Large intestine (tissue), 3 donors: ENCODE results near the gene ZNF593. TPM values are rescaled to one million over a fixed set of nuclear protein-coding genes. Genes with fewer than 3 reads are reported as not detected.

Experiments used
- DNase-seq, 2 donors: peaks; one replicate each; pipeline versions ENCODE4 v3.0.0 to v3.0.0-alpha.2; 2013
- H3K27ac ChIP-seq: one replicate; pipeline ENCODE4 v1.5.1; 2013; ENCODE audit warnings: low read length
- H3K27me3 ChIP-seq: 2 replicates; pipeline ENCODE4 v1.6.1; 2013; ENCODE audit warnings: low read length; ENCODE audit not compliant: control insufficient read depth, insufficient read depth
- H3K36me3 ChIP-seq: 2 replicates; pipeline ENCODE4 v1.6.1; 2013; ENCODE audit warnings: low read length; ENCODE audit not compliant: control insufficient read depth, insufficient read depth
- H3K4me1 ChIP-seq: one replicate; pipeline ENCODE4 v1.6.1; 2013; ENCODE audit warnings: low read length; ENCODE audit not compliant: control insufficient read depth, insufficient read depth
- H3K4me3 ChIP-seq: one replicate; pipeline ENCODE4 v1.5.1; 2013; ENCODE audit warnings: low read length
- H3K9me3 ChIP-seq: one replicate; pipeline ENCODE4 v1.6.1; 2013; ENCODE audit warnings: mild to moderate bottlenecking, low read depth, low read length, moderate library complexity; ENCODE audit not compliant: control insufficient read depth
- WGBS: methylation state at CpG from one replicate; pipeline ENCODE4 v1.1.5; 2013; ENCODE audit warnings: low lambda C conversion rate; ENCODE audit not compliant: insufficient coverage; 5-methylcytosine and 5-hydroxymethylcytosine counted together
- polyA plus RNA-seq: library from polyadenylated mRNA; unstranded; fragments of 120-200 nt; gene quantifications from one replicate; pipeline ENCODE4 v1.2.1, GENCODE V29; 2013

ZNF593 gene
- polyA plus RNA-seq, 1 donor = 30.4 TPM

DNA sequence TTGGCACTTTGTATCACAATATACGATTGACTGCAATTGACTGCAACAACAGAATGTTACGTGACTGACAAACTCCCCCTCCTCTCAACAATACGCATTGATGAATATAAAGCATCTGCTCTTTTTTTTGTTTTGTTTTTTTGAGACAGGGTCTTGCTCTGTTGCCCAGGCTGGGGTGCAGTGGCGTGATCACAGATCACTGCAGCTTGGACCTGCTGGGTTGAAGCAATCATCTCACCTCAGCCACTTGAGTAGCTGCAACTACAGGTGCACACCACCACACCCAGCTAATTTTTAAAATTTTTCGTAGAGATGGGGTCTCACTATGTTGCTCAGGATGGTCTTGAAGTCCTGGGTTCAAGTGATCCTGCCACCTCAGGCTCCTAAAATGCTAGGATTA lies 43.0 kb downstream of the ZNF593 start:
- DNase-seq = no peak
- Histone ChIP-seq H3K4me1 (no peaks in the 10 kb centered on the region), H3K36me3 (no peaks in the 10 kb centered on the region), H3K4me3 (no peak overlapping the region), H3K27ac (no peak overlapping the region), H3K9me3 (no peaks in the 10 kb centered on the region), H3K27me3 (no peaks in the 10 kb centered on the region)
- WGBS = 100% methylated on average over 1 of the region's 5 CpGs

DNA sequence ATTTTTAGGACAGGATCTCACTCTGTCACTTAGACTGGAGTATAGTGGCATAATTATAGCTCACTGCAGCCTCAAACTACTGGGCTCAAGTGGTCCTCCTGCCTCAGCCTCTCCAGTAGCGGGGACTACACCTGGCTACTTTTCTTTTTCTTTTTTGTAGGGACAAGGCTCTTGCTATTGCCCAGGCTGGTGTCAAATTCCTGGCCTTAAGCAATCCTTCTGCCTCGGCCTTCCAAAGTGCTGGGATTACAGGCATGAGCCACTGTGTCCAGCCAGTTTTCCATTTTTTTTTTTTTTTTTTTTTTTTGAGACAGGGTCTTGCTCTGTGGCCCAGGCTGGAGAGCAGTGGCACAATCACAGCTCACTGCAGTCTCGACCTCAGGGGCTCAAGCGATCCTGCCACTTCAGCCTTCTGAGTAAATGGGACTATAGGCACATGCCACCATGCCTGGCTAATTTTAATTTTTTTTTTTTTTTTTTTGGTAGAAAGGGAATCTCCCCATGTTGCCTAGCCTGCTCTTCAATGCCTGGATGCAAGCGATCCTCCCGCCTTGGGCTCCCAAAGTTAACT lies 43.7 kb downstream of the ZNF593 start:
- WGBS = 20% methylated on average over 1 of the region's 6 CpGs

DNA sequence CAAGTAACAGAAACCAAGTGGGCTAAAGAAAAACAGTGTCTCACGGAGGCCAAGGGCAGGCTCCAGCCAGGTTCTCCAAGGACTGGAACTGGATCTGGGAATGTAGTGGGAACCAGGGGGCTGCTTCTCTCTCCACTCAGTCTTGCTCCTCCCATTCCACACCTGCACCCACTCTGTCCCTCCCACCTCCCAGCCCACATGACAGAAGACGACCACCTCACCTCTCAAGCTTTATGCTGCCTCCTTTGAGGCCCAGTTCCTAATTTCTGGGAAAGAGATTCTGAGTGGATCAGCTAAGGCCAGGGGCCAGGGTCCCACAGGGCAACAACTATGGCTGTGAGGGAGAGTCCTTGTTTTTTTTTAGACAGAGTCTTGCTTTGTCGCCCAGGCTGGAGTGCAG lies 45.5 kb downstream of the ZNF593 start:
- Histone ChIP-seq H3K4me1 (no peaks in the 10 kb centered on the region), H3K27ac (no peak overlapping the region), H3K4me3 (no peak overlapping the region), H3K36me3 (no peaks in the 10 kb centered on the region), H3K9me3 (no peaks in the 10 kb centered on the region), H3K27me3 (no peaks in the 10 kb centered on the region)
- no peak for DNase-seq
- WGBS = no CpG with 5 or more reads among the region's 3 CpGs

More for the DNA sequence above, 43.7 kb downstream of the ZNF593 start:
- no peak overlapping the region for H3K4me3 ChIP-seq
- H3K9me3 ChIP-seq = no peaks in the 10 kb centered on the region
- no peaks in the 10 kb centered on the region for H3K27me3 ChIP-seq
- H3K27ac ChIP-seq = no peak overlapping the region
- H3K36me3 ChIP-seq = no peaks in the 10 kb centered on the region
- no peak for DNase-seq
- H3K4me1 ChIP-seq = no peaks in the 10 kb centered on the region

DNA sequence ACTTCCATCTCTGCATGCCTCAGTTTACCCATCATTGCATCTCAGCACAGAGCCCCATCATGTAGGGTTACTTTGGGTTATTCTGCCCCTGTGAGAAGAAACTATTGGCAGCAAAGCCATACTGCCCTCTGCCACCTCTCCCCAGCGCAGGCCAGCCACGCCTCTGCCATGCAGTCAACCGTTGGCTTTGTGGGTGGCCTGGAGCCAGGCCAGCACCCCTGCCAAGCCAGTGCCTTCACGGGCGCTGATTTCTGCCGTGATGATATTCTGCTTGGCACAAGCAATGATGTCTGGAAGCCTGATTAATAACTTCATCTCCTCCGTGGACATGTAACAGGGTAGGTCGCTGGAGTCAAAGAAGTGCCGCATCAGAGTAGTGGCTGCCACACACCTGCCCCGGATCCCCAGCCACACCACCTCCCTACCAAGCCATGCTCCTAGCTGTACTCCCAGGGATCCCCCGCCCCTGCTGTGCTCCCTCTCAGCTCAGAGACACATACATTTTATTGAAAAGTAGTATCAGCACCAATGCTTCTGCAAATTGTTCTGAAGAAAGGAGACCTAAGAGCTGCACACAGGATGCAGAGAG lies 49.3 kb downstream of the ZNF593 start:
- H3K9me3 ChIP-seq = no peaks in the 10 kb centered on the region
- H3K36me3 ChIP-seq = no peaks in the 10 kb centered on the region
- peaks cover 2% of the 10 kb centered on the region for H3K27me3 ChIP-seq
- no peak overlapping the region for H3K27ac ChIP-seq
- no peaks in the 10 kb centered on the region for H3K4me1 ChIP-seq
- no peak for DNase-seq
- no CpG with 5 or more reads among the region's 11 CpGs for WGBS
- no peak overlapping the region for H3K4me3 ChIP-seq

Other genes with a start within 250 kb of the ZNF593 start
- 20.7 TPM for gene PAFAH2, start 171.8 kb upstream of the ZNF593 start, polyA plus RNA-seq
- 0.82 TPM for gene EXTL1, start 148.1 kb upstream of the ZNF593 start, polyA plus RNA-seq
- 24.9 TPM for gene SLC30A2, start 123.8 kb upstream of the ZNF593 start, polyA plus RNA-seq
- 6.4 TPM for gene TRIM63, start 102.3 kb upstream of the ZNF593 start, polyA plus RNA-seq
- gene PDIK1L, start 58.1 kb upstream of the ZNF593 start, polyA plus RNA-seq = 12.7 TPM
- gene FAM110D, start 10.8 kb upstream of the ZNF593 start, polyA plus RNA-seq = 0.51 TPM
- gene C1orf232, start 945 bp upstream of the ZNF593 start, polyA plus RNA-seq = not detected
- gene ZNF593OS, start 1.9 kb downstream of the ZNF593 start, polyA plus RNA-seq = 1.2 TPM
- gene CNKSR1, start 7.6 kb downstream of the ZNF593 start, polyA plus RNA-seq = 109 TPM
- gene CATSPER4, start 20.7 kb downstream of the ZNF593 start, polyA plus RNA-seq = 0.12 TPM
- 11.7 TPM for gene CEP85, start 64.3 kb downstream of the ZNF593 start, polyA plus RNA-seq
- 87.3 TPM for gene SH3BGRL3, start 110.2 kb downstream of the ZNF593 start, polyA plus RNA-seq
- 40.1 TPM for gene UBXN11, start 136.7 kb downstream of the ZNF593 start, polyA plus RNA-seq
- 25.3 TPM for gene CD52, start 148.1 kb downstream of the ZNF593 start, polyA plus RNA-seq
- 3.9 TPM for gene CRYBG2, start 184.2 kb downstream of the ZNF593 start, polyA plus RNA-seq
- 0.27 TPM for gene ZNF683, start 202.8 kb downstream of the ZNF593 start, polyA plus RNA-seq
- 0.03 TPM for gene LIN28A, start 240.9 kb downstream of the ZNF593 start, polyA plus RNA-seq